ENCODE data around the gene UHRF2.

DNA sequence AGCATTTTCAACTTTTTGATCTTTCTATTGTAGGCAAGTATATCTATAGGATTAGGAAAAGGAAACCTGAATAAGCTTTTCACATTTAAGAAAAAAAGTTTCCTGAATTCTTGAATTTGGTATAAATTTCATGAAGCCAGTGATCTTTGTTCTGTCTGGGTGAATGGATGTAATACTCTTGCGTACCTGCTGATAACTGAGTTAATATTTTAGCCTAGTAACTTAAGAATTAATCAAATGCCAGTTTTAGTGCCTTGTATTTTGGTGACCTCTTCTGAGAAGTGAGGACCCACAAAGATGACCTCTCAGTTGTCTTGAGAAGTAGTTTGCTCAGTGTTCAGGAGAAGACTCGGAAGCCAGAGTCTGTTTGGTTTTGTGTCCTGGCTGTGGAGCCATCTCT, 77.9 kb downstream of the UHRF2 start:
- TF ChIP-seq POLR2A (IDR thresholded peaks at IDR 0.05; ENCODE audit: low read depth, low read length) (no peak), POLR2AphosphoS5 (IDR thresholded peaks at IDR 0.05; ENCODE audit: low read depth, low read length) (no peak)

Measured in GM12892 (cell line).